Medulla oblongata (tissue), 1 donor: ENCODE results near the gene SLC9A7.

Source experiments
- DNase-seq: peaks from one replicate; pipeline ENCODE4 v3.0.0-alpha.2; 2015; ENCODE audit errors: extremely low spot score

SLC9A7 gene

DNA sequence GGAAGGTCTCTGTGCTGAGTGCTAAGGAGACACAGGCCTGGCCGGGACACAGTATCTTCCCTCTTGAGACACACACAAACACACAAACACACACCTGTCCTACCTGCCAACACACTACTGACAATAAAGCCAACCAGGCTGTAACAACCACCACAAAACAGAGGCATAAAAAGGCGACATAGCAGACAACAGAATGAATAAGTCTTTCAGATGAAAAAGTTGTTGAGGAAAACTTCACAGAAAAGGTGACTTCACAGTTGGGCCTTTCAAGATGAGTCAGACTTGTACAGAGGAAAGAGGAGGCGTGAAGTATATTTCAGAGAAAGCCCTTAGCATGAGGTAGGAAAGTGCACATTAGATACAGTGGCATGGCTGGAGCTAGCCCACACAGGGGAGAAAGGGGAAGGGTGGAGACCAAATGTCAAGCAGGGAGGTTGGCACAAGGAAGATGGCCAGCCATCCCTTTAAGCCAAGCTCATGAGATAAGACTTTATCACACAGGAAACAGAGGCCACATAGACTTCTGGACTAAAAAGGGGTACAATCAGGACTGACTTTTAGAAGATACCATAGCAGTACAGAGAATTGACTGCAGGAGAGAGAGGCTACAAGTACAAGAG, 54.0 kb downstream of the SLC9A7 start:
- DNase-seq: no peak

GRCh38 chrX:46703980-46704379, 54.9 kb downstream of the SLC9A7 start:
- DNase-seq: no peak

DNA sequence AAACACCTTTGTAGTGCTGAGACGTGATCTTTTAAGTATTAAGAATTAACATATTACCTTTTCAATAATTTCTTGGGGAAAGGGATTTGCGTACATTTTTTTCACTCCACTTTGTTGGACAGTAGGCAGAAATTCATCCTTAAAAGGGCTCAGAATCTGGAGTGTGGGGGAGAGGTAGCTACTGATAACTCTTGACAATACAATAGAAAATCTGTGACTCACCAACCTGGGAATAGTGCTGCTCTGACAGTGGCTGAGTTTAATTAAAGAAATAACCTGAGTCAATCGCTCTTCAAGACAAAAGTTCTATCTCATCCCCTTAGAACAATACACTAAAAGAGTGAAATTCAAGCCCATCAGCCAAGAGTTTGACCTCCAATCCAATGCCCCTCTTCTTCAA, 60.2 kb downstream of the SLC9A7 start:
- DNase-seq: no peak

DNA sequence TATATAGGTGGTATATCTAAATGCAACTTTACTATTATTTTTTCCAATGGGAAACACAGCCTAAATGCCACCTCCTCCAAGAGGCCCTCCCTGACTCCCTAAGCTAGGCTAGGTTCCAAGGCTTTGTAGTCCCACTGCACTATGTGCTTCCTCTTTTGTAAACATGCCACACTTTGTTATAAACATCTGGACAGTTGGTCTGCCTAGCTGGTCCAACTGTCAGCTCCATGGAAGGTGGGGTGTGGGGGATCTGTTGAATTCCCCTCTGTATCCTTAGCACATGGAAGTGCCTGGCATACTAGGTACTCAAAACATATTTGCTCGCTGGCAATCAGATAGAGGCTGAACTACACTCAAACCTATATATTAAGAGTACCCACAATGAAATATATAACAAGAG, 63.4 kb downstream of the SLC9A7 start:
- DNase-seq: no peak

GRCh38 chrX:46694549-46694948, 64.4 kb downstream of the SLC9A7 start:
- DNase-seq: no peak

DNA sequence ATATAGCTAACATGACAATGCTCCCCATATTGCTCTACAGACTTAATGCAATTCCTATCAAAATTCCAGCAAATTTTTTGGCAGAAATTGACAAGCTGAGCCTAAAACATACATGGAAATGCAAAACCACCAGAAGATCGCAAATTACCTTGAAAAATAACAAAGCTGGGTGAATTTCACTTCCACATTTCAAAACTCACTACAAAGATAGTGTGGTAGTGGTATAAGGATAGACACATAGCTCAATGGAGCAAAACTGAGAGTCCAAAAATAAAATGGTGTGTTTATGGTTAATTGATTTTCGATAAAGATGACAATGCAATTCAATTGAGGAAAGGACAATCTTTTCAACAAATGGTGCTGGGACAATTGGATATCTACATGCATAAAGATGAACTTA, 65.8 kb downstream of the SLC9A7 start:
- DNase-seq: no peak

DNA sequence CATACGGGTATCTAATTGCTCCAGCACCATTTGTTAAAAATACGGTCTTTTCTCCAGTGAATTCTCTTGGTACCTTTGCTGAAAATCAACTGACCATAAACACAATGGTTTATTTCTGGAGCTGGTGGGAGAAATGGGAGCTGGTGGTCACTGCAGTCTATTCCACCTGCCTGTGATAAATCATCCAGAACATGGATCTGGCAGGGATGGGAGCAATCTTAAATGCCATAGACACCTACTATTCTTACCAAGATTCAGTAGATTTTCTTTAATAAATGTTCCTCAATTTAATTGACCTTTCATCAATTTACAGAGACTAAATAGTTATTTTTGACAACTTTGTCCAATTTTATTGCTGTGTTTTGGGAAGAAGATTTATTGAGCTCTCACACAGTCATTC, 68.1 kb downstream of the SLC9A7 start:
- no peak for DNase-seq

DNA sequence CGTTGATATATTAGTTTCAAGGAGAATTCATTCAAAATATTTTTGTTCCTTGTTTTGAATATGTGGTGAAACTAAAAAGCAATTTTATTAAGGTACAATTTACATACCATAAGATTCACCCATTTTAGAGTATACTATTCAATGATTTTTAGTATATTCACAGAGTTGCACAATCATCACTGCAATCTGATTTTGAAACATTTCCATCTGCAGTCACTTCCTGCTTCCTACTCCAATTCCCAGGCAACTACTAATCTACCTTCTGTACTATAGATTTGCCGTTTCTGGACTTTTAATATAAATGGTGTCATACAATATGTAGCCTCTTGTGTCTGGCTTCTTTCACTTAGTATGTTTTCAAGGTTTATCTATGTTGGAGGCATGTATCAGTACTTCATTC, 71.3 kb downstream of the SLC9A7 start:
- no peak for DNase-seq

DNA sequence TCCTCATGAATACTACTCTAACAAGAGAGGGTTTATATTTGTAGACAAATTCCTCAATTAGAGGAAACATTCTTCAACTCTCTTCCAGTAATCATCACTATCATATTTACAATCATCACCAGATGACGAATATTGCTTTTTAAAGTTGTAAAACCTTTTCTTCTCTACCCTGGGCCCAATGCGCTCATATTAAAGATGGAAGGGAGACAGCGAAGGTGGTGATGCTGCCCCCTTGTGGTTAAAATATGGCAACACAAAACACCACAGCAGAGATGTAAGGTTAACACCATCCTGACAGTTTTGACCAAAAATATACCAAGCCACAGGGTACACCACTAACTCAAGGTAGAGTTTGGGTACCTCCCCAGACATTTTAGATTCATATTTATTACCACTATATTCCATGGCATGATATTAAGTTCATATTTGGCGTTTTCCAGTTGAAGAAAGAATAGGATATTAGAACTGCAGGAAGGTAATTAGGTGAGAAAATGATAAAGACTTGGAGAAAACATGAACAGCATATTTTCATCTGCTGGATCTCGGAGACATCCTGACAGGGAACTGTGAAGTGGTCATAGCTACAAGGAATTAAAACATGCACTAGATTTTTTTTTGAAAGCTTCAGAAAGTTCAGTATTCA, 72.8 kb downstream of the SLC9A7 start:
- DNase-seq: peak; percentile 24

DNA sequence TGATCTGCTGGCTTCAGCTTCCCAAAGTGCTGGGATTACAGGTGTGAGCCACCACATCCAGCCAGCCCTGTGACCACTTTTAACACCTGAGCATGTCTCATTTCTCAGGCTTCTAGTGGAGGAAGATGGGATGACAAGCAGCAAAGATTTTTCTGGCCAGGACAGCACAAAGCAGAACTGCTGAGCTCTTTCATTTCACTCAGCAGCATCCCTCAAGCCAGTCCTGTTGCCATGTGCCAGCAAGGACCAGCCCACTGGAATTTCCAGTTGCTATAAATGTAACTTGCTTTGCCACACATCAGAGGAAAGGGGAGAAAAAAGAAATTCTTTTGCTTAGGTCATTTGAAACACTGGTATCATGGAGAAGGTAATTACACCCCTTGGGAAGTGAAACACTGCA, 75.9 kb downstream of the SLC9A7 start:
- DNase-seq: no peak

DNA sequence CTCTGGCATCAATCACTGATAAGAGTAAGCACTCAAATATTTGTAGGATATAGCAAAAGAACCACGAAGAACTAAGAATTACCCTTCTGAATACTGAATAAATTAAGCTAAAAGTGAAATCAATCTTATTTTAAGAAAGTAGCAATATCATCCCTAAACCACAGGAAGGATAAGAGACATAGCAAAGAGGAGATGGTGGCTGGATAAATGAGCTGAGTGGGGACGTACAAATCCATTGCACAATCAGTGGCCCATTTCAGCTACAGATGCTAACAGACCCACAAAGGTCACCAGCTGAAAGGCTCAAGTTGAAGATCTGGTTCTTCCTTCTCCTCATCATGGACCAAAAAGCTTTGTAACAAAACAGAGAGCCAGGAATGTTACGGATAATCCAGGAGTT, 77.1 kb downstream of the SLC9A7 start:
- no peak for DNase-seq

- DNase-seq: no peak
Measured at GRCh38 chrX:46678232-46678631, 80.7 kb downstream of the SLC9A7 start.

DNA sequence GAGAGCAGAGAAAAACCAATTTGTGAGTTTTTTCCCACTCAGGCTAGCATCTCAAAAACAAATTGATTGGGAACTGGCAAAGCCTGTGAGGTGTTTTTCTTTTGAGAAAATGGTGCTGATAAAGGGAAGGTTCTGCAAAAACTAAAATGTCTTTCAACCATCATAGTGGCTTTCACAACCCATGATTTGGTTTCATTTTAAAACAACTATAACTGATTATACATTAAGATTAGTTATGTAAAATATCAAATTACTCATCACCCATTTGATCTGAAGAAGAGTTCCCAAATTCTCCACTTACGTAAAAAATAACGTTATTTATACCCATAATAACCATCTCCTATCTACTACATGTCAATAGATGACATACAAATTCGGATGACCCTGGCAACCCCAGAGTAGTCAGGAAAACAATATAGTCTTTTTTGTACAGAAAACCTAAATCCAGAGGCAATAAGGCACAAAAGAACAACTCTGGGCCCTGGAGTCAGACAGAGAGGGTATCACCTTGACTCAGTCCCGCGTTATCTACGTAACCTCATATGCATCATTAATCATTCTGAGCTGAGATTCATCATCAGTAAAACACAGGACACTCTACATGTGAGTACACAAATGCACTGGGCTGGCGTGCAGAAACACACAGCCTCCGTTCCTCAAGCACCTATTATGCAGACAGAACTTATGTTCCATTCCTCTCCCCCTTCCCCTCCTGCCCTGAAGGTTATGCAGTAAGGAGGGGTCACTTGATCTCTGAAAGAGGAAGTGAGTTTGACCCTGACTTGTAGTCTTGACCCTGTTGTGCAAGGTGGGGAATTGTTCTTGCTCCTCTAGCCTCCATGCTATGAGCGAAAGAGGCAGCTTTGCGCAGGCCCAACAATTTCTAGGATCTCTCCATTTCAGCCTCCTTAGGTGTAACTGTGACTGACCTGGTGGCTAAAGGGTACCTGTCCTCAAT, 82.2 kb downstream of the SLC9A7 start:
- DNase-seq: no peak

DNA sequence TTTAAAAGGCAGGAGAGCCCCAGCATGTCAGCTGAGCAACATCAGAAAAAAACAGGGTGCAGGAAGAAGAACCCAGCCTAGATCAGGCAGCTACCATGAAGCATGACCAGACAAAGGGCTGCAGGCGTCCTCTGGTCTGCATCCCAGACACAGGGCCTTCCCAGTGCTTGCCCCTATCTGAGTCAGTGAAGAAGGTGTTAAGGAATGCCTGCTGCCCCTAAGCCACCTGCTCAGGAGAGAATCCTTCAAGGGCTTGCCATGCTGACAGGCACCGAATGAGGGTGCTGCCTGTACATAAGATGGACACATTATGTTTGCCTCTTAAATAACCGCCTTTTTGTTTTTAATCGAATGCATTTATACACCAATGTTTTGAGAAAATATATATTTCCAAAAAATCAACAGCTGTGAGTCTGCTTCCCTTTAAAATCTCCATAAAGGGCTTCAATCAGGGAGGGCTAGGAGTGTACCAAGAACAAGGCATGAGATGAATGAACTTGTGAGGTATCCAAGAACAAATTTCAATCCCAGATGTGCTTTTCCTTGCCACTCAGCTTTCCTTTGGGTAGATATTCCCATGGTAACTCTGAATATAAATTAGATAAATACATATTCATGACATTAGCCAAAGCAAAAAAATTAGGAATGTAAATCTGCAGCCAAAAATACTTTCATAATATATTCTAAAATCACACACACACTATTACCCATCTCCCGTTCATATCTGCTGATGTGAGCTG, 85.1 kb downstream of the SLC9A7 start:
- DNase-seq: no peak

- DNase-seq: no peak
Measured at GRCh38 chrX:46670316-46670715, 88.6 kb downstream of the SLC9A7 start.

DNA sequence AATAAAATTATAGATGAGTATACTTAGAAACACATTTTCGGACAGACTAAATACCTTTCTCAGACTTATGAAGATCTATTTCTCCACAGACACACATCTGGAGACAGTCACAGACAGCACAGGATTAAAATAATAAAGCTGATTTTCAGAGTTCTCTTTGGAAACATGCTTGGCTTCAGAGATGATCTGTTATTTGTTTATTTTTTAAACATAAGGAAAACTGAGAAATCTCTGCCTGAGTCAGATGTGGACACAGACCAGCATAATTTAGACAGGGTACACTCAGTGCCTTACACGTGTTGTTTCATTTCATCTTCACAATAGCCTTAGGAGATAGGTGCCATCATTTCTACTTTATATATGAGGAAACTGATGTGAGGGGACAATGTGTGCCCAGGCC, 92.1 kb downstream of the SLC9A7 start:
- DNase-seq: no peak

DNA sequence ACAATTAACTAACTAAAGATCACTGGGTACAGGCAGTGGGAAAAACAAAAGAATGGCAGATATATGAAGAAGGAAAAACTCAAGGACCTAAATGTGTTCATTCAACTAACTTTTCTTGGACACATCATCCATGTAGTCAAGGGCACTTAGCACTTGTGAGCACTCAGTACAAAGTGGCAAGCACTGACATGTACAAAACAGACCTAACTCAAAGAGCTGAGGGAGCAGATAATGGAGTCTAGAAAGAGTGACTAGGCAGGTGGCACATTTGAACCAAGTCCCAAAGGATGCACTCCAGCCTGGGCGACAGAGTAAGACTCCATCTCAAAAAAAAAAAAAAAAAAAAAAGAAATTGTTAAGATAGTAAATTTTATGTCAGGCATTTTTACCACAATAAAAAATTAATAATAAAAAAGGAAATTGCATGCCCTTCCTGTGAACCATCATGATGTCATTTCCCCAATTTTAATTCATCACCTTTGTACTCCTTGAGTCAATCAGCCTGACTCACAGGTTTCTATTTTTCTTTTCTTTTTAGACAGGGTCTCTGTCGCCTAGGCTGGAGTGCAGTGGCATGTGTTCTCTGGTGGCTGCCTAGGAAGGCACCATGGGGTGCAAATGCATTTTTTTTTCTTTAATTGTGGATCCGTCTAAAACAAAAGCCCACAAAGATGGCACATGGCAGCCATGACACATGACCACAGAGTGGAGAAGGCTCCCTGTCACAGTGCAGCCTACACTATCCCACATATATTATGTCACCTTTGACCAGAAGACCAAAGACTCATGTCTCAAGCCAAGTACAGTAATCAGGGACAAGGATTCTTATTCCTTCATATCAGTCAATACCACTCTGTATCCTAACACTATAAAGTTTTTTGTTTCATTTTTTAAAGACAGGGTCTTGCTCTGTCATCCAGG, 93.4 kb downstream of the SLC9A7 start:
- no peak for DNase-seq

DNA sequence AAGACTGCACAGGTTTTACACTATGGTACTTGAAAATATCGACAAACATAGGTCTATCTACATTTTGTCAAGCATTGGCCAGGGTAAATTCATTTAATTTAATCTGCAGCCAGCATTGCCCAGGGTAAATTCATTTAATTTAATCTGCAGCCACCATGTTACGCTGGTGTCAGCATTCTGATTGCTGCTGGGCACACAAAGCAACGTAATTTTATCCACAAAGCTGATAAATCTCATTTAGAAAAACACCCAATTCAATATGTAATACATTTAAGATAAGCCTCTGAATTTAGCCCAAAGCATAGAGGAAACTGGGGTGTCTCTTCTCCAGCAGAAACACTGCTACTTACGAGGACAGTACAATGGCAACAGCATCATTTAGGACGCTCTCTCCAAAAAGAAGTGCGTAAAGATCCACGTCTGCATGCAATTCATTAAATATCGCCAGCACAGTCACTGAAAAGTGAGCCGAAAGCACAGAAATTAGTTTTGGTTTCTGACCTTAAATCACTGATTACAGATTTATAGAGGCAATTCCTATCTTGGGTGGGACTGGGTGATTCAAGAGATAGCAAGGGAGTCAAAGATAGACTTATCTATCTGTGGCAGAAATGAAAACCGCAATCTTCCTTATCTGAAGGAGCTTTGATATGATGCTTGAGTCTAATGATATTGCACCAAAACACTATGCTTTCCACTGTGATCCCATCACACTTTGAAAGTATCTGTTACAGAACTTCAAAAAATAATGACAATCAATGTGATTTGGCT, 96.5 kb downstream of the SLC9A7 start:
- DNase-seq: no peak

GRCh38 chrX:46653482-46653881, 105.4 kb downstream of the SLC9A7 start:
- no peak for DNase-seq
